Fibroblast of the conjunctiva (primary cell): ENCODE measurements around the gene RERE.
"Not testable (repeated sequence)": the region's sequence is repeated elsewhere in the genome, so short reads cannot be mapped to it uniquely, and the experiment has no call there.

Experiments used
- DNase-seq: peaks from one replicate; pipeline ENCODE4 v3.0.0-alpha.2; 2010; ENCODE audit warnings: low read depth

RERE gene

GRCh38 chr1:8841395-8841794 is 24.0 kb upstream of the RERE start:
- DNase-seq: no peak

- DNase-seq: no peak
These were observed 22.6 kb upstream of the RERE start for GRCh38 chr1:8839990-8840389.

- no peak for DNase-seq
These were observed 18.7 kb upstream of the RERE start for GRCh38 chr1:8835941-8836643.

GRCh38 chr1:8831340-8831739 is 13.9 kb upstream of the RERE start:
- DNase-seq: no peak

GRCh38 chr1:8830732-8831131 is 13.3 kb upstream of the RERE start:
- not testable (repeated sequence) for DNase-seq

GRCh38 chr1:8825985-8826481 is 8.6 kb upstream of the RERE start:
- DNase-seq: no peak

- no peak for DNase-seq
These were observed 5.8 kb upstream of the RERE start for GRCh38 chr1:8823295-8823664.

- peak; percentile 77 for DNase-seq
These were observed 5.2 kb upstream of the RERE start for GRCh38 chr1:8822373-8823294.

GRCh38 chr1:8821084-8821483 is 3.6 kb upstream of the RERE start:
- no peak for DNase-seq

GRCh38 chr1:8818789-8819188 is 1.3 kb upstream of the RERE start:
- DNase-seq: not testable (repeated sequence)

- DNase-seq: peak; percentile 59
These were observed 910 bp upstream of the RERE start for GRCh38 chr1:8818325-8818775.

- DNase-seq: no peak
These were observed 519 bp downstream of the RERE start for GRCh38 chr1:8816831-8817411.

- no peak for DNase-seq
These were observed 1.2 kb downstream of the RERE start for GRCh38 chr1:8816264-8816663.

GRCh38 chr1:8815582-8816151 is 1.8 kb downstream of the RERE start:
- DNase-seq: no peak

- no peak for DNase-seq
These were observed 2.6 kb downstream of the RERE start for GRCh38 chr1:8814865-8815264.

GRCh38 chr1:8813991-8814390 is 3.4 kb downstream of the RERE start:
- no peak for DNase-seq

GRCh38 chr1:8813016-8813763 is 4.2 kb downstream of the RERE start:
- no peak for DNase-seq

GRCh38 chr1:8812081-8812480 is 5.4 kb downstream of the RERE start:
- DNase-seq: no peak

GRCh38 chr1:8810987-8811386 is 6.5 kb downstream of the RERE start:
- no peak for DNase-seq

- no peak for DNase-seq
These were observed 8.1 kb downstream of the RERE start for GRCh38 chr1:8809342-8809736.

- DNase-seq: no peak
These were observed 10.4 kb downstream of the RERE start for GRCh38 chr1:8807004-8807403.

GRCh38 chr1:8800416-8800815 is 17.0 kb downstream of the RERE start:
- no peak for DNase-seq
